ENCODE data around the gene IDUA. TPM values are rescaled to one million over a fixed set of nuclear protein-coding genes. Genes with fewer than 3 reads are reported as not detected.

The IDUA gene
- total and polyA plus RNA-seq, 4 donors, result 3.0 to 4.5 (median 3.8) TPM

DNA sequence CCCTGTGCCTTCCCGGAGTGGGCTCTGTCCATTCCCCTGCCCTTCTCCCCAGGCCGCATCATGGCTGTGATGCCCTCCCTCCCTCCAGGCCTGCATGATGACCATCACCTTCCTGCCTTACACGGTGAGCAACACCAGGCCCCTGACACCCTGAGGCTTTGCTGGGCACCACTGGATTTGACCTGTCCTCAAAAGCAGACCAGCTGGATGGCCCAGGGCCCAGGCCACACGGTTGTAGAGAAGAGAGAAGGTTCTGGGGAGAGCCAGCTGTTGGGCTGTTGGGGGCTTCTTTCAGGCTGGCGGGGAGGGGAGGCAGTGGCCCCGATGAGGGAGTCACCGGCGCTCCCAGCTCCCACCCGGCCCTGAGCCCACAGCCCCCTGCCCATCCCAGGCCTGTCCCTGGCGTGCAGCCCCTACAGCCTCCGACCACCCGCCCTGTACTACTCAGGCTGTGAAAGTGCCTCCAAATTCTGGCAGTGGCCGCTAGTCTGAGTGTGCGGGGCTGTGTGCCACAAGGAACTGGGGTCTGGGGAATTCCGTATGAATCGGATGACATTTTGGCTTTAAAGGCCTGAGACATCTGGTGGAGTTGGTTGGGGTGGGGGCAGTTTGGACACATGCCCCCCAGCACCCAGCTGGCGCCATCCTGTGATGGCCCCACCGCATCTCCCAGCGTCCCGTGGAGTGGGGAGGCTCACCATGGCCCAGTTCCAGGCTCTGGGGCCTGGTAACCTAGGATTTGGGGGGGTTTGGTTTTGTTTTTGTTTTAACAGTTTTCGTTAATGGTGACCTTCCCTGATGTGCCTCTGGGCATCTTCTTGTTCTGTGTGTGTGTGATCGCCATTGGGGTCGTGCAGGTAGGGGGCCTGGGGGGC is 35.0 kb upstream of the IDUA start:
- no peak for DNase-seq (ENCODE audit: low spot score)
- H3K4me3 ChIP-seq (ENCODE audit: low read depth in 1 of 3, low read length in 3 of 3), result no peak overlapping the region
- H3K4me1 ChIP-seq (ENCODE audit: control insufficient read depth in 4 of 4, insufficient read depth in 4 of 4, low read length in 3 of 4), result no peaks in the 10 kb centered on the region
- 93% methylated on average over 23 of the region's 23 CpGs for WGBS
- H3K27me3 ChIP-seq (ENCODE audit: control insufficient read depth in 4 of 4, insufficient read depth in 4 of 4, low read length in 3 of 4), result no peaks in the 10 kb centered on the region
- H3K9ac ChIP-seq (ENCODE audit: low read depth in 1 of 2, low read length in 2 of 2), result no peak overlapping the region
- H3K27ac ChIP-seq (ENCODE audit: low read depth in 1 of 2, low read length in 2 of 2), result no peak overlapping the region
- H3K9me3 ChIP-seq (ENCODE audit: control insufficient read depth in 4 of 4, low read length in 3 of 4), result no peaks in the 10 kb centered on the region
- no peak for TF ChIP-seq RXRA (IDR thresholded peaks at IDR 0.05)
- TF ChIP-seq JUND (IDR thresholded peaks at IDR 0.05), result no peak
- TF ChIP-seq YY1 (IDR thresholded peaks at IDR 0.05), result no peak
- TF ChIP-seq, protein P1, sequence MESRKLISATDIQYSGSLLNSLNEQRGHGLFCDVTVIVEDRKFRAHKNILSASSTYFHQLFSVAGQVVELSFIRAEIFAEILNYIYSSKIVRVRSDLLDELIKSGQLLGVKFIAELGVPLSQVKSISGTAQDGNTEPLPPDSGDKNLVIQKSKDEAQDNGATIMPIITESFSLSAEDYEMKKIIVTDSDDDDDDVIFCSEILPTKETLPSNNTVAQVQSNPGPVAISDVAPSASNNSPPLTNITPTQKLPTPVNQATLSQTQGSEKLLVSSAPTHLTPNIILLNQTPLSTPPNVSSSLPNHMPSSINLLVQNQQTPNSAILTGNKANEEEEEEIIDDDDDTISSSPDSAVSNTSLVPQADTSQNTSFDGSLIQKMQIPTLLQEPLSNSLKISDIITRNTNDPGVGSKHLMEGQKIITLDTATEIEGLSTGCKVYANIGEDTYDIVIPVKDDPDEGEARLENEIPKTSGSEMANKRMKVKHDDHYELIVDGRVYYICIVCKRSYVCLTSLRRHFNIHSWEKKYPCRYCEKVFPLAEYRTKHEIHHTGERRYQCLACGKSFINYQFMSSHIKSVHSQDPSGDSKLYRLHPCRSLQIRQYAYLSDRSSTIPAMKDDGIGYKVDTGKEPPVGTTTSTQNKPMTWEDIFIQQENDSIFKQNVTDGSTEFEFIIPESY (IDR thresholded peaks at IDR 0.05), result no peak
- no peak for TF ChIP-seq FOXA1 (IDR thresholded peaks at IDR 0.05)
- no peak for TF ChIP-seq TAF1 (conservative IDR thresholded peaks at IDR 0.05)
- TF ChIP-seq, protein P2, sequence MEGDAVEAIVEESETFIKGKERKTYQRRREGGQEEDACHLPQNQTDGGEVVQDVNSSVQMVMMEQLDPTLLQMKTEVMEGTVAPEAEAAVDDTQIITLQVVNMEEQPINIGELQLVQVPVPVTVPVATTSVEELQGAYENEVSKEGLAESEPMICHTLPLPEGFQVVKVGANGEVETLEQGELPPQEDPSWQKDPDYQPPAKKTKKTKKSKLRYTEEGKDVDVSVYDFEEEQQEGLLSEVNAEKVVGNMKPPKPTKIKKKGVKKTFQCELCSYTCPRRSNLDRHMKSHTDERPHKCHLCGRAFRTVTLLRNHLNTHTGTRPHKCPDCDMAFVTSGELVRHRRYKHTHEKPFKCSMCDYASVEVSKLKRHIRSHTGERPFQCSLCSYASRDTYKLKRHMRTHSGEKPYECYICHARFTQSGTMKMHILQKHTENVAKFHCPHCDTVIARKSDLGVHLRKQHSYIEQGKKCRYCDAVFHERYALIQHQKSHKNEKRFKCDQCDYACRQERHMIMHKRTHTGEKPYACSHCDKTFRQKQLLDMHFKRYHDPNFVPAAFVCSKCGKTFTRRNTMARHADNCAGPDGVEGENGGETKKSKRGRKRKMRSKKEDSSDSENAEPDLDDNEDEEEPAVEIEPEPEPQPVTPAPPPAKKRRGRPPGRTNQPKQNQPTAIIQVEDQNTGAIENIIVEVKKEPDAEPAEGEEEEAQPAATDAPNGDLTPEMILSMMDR (IDR thresholded peaks at IDR 0.05; ENCODE audit: low read depth, low read length, missing input control), result no peak
- no peak for TF ChIP-seq RAD21 (IDR thresholded peaks at IDR 0.05)
- TF ChIP-seq, protein P3, sequence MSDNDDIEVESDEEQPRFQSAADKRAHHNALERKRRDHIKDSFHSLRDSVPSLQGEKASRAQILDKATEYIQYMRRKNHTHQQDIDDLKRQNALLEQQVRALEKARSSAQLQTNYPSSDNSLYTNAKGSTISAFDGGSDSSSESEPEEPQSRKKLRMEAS (IDR thresholded peaks at IDR 0.05), result no peak
- TF ChIP-seq, protein P4, sequence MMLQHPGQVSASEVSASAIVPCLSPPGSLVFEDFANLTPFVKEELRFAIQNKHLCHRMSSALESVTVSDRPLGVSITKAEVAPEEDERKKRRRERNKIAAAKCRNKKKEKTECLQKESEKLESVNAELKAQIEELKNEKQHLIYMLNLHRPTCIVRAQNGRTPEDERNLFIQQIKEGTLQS (IDR thresholded peaks at IDR 0.05), result no peak
- TF ChIP-seq, protein P5, sequence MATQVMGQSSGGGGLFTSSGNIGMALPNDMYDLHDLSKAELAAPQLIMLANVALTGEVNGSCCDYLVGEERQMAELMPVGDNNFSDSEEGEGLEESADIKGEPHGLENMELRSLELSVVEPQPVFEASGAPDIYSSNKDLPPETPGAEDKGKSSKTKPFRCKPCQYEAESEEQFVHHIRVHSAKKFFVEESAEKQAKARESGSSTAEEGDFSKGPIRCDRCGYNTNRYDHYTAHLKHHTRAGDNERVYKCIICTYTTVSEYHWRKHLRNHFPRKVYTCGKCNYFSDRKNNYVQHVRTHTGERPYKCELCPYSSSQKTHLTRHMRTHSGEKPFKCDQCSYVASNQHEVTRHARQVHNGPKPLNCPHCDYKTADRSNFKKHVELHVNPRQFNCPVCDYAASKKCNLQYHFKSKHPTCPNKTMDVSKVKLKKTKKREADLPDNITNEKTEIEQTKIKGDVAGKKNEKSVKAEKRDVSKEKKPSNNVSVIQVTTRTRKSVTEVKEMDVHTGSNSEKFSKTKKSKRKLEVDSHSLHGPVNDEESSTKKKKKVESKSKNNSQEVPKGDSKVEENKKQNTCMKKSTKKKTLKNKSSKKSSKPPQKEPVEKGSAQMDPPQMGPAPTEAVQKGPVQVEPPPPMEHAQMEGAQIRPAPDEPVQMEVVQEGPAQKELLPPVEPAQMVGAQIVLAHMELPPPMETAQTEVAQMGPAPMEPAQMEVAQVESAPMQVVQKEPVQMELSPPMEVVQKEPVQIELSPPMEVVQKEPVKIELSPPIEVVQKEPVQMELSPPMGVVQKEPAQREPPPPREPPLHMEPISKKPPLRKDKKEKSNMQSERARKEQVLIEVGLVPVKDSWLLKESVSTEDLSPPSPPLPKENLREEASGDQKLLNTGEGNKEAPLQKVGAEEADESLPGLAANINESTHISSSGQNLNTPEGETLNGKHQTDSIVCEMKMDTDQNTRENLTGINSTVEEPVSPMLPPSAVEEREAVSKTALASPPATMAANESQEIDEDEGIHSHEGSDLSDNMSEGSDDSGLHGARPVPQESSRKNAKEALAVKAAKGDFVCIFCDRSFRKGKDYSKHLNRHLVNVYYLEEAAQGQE (IDR thresholded peaks at IDR 0.05), result no peak
- no peak for TF ChIP-seq HNF4A (conservative IDR thresholded peaks at IDR 0.05)
- TF ChIP-seq FOXA2 (IDR thresholded peaks at IDR 0.05), result no peak
- TF ChIP-seq GABPA (IDR thresholded peaks at IDR 0.05 in 1 of 2, conservative IDR thresholded peaks at IDR 0.05 in 1 of 2), result no peak
- TF ChIP-seq HNF4G (IDR thresholded peaks at IDR 0.05), result no peak
- no peak for TF ChIP-seq NR2F2 (IDR thresholded peaks at IDR 0.05)
- TF ChIP-seq SP1 (IDR thresholded peaks at IDR 0.05), result no peak
- TF ChIP-seq EGR1 (IDR thresholded peaks at IDR 0.05; ENCODE audit: low read depth in 2 of 2), result no peak
- peaks cover 0 to 21% (median 4%) of the 10 kb centered on the region in 4 donors for H3K36me3 ChIP-seq (ENCODE audit: control insufficient read depth in 4 of 4, insufficient read depth in 3 of 4, low read depth in 1 of 4, low read length in 3 of 4)

Measured in liver (tissue), 9 donors.